Measurements from ENCODE around the gene MIAT.

The MIAT gene

DNA sequence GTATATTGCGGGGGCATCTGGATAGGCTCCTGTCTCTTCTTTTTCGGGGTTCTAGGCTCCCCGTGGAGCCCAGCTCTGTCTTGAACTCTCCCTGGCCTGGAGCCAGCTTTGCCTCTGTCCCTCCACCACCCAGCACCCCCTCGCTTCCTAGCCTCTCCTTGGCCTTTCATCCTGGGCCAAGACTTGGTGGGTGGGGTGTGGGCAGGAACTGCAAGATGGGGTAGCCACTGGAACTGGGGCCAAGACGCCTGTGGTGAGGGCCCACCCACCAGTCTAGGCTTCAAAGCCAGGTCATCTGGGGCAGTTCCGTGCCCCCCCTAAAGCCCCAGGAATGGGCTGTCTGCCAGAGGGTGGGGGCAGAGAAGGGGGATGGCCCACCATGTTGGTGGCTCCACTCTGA is 37.9 kb upstream of the MIAT start:
- DNase-seq (ENCODE audit: low read depth), result no peak
- TF ChIP-seq, protein P1, sequence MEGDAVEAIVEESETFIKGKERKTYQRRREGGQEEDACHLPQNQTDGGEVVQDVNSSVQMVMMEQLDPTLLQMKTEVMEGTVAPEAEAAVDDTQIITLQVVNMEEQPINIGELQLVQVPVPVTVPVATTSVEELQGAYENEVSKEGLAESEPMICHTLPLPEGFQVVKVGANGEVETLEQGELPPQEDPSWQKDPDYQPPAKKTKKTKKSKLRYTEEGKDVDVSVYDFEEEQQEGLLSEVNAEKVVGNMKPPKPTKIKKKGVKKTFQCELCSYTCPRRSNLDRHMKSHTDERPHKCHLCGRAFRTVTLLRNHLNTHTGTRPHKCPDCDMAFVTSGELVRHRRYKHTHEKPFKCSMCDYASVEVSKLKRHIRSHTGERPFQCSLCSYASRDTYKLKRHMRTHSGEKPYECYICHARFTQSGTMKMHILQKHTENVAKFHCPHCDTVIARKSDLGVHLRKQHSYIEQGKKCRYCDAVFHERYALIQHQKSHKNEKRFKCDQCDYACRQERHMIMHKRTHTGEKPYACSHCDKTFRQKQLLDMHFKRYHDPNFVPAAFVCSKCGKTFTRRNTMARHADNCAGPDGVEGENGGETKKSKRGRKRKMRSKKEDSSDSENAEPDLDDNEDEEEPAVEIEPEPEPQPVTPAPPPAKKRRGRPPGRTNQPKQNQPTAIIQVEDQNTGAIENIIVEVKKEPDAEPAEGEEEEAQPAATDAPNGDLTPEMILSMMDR (conservative IDR thresholded peaks at IDR 0.05; ENCODE audit: control insufficient read depth, insufficient read depth, low read depth, low read length), result no peak
- no peak overlapping the region for H3K4me3 ChIP-seq (ENCODE audit: control insufficient read depth, low read depth, low read length)

- TF ChIP-seq, protein P1 (conservative IDR thresholded peaks at IDR 0.05; ENCODE audit: control insufficient read depth, insufficient read depth, low read depth, low read length), result no peak
- DNase-seq (ENCODE audit: low read depth), result no peak
- no peak overlapping the region for H3K4me3 ChIP-seq (ENCODE audit: control insufficient read depth, low read depth, low read length)
Observed at GRCh38 chr22:26620197-26620596, 37.2 kb upstream of the MIAT start.

GRCh38 chr22:26621663-26622062 is 35.7 kb upstream of the MIAT start, which contains the start of gene CRYBA4:
TSS of gene CRYBA4 (plus strand) at chr22:26621963. CDS start at chr22:26622597, 634 bp downstream.
- TF ChIP-seq, protein P1 (conservative IDR thresholded peaks at IDR 0.05; ENCODE audit: control insufficient read depth, insufficient read depth, low read depth, low read length), result no peak
- no peak within 1 kb of the TSS for H3K4me3 ChIP-seq (ENCODE audit: control insufficient read depth, low read depth, low read length)
- no peak for DNase-seq (ENCODE audit: low read depth)

DNA sequence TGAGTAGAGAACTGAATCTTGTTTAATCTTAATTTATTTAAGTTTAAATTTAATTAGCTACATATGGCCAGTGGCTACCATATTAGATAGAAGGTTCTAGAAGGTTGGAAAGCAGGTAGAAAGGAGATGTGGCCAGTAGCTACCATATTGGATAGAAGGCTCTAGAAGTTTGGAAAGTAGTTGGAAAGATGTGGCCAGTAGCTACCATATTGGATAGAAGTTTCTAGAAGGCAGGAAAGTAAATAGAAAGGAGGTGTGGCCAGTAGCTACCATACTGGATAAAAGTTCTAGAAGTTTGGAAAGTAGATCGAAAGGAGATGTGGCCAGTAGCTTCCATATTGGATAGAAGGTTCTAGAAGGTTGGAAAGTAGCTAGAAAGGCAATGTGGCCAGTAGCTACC is 33.4 kb upstream of the MIAT start:
- TF ChIP-seq, protein P1 (conservative IDR thresholded peaks at IDR 0.05; ENCODE audit: control insufficient read depth, insufficient read depth, low read depth, low read length), result no peak
- H3K4me3 ChIP-seq (ENCODE audit: control insufficient read depth, low read depth, low read length), result no peak overlapping the region
- DNase-seq (ENCODE audit: low read depth), result no peak

GRCh38 chr22:26624803-26625202 is 32.6 kb upstream of the MIAT start:
- no peak for DNase-seq (ENCODE audit: low read depth)
- TF ChIP-seq, protein P1 (conservative IDR thresholded peaks at IDR 0.05; ENCODE audit: control insufficient read depth, insufficient read depth, low read depth, low read length), result no peak
- H3K4me3 ChIP-seq (ENCODE audit: control insufficient read depth, low read depth, low read length), result no peak overlapping the region

- no peak overlapping the region for H3K4me3 ChIP-seq (ENCODE audit: control insufficient read depth, low read depth, low read length)
- DNase-seq (ENCODE audit: low read depth), result no peak
- TF ChIP-seq, protein P1 (conservative IDR thresholded peaks at IDR 0.05; ENCODE audit: control insufficient read depth, insufficient read depth, low read depth, low read length), result no peak
Observed at GRCh38 chr22:26629988-26630761, 27.2 kb upstream of the MIAT start.

All from fibroblast of mammary gland (primary cell).